ENCODE measurements around the gene C3orf22. TPM values are rescaled to one million over a fixed set of nuclear protein-coding genes. Genes with fewer than 3 reads are reported as not detected.

C3orf22 gene
- total RNA-seq, 2 experiments from 2014 or later: not detected

GRCh38 chr3:126525853-126526667 is 32.7 kb downstream of the C3orf22 start:
- intact Hi-C loops (cut with DNase I, micrococcal nuclease): no loop called here
- peaks cover 19% of the 10 kb centered on the region for H3K27me3 Mint-ChIP-seq

GRCh38 chr3:126525091-126525852 is 33.5 kb downstream of the C3orf22 start:
- POLR2A ChIA-PET: no interaction called here
- Histone ChIP-seq H3K36me3 (ENCODE audit: insufficient read depth, low read length) (no peaks in the 10 kb centered on the region), H3K27me3 (ENCODE audit: control insufficient read depth in 1 of 2, insufficient read depth in 2 of 2, low read length in 2 of 2) (peaks cover 12 to 13% of the 10 kb centered on the region in 2 experiments), H3K27ac (ENCODE audit: low read depth in 1 of 2, low read length in 2 of 2) (no peak overlapping the region), H3K4me1 (ENCODE audit: insufficient read depth, low read length) (peaks cover 5% of the 10 kb centered on the region), H3K9me3 (ENCODE audit: control insufficient read depth in 1 of 2, insufficient read depth in 1 of 2, low read length in 2 of 2) (peaks cover 0 to 8% of the 10 kb centered on the region in 2 experiments), H3K4me3 (ENCODE audit: low read length) (no peak overlapping the region)
- no peak for ATAC-seq (ENCODE audit: poor library complexity)
- no peak overlapping the region for H3K4me3 Mint-ChIP-seq
- H3K27ac Mint-ChIP-seq: no peak overlapping the region
- H3K9me3 Mint-ChIP-seq: no peaks in the 10 kb centered on the region
- no peak for DNase-seq
- intact Hi-C loops (cut with DNase I, micrococcal nuclease): no loop called here
- TF ChIP-seq CTCF (IDR thresholded peaks at IDR 0.05): no peak
- no peaks in the 10 kb centered on the region for H3K4me1 Mint-ChIP-seq (ENCODE audit: low read depth)
- peaks cover 19% of the 10 kb centered on the region for H3K27me3 Mint-ChIP-seq
- no peaks in the 10 kb centered on the region for H3K36me3 Mint-ChIP-seq (ENCODE audit: low read depth)
- CTCF ChIA-PET: no interaction called here

More at GRCh38 chr3:126525853-126526667, 32.7 kb downstream of the C3orf22 start:
- H3K36me3 Mint-ChIP-seq (ENCODE audit: low read depth): no peaks in the 10 kb centered on the region
- H3K27me3 ChIP-seq (ENCODE audit: control insufficient read depth in 1 of 2, insufficient read depth in 2 of 2, low read length in 2 of 2): peaks cover 12% of the 10 kb centered on the region in 2 experiments
- no peak overlapping the region for H3K27ac Mint-ChIP-seq
- no peak overlapping the region for H3K4me3 Mint-ChIP-seq
- no peak for TF ChIP-seq CTCF (IDR thresholded peaks at IDR 0.05)
- H3K36me3 ChIP-seq (ENCODE audit: insufficient read depth, low read length): no peaks in the 10 kb centered on the region
- peaks cover 5% of the 10 kb centered on the region for H3K4me1 ChIP-seq (ENCODE audit: insufficient read depth, low read length)
- no peaks in the 10 kb centered on the region for H3K9me3 Mint-ChIP-seq
- H3K27ac ChIP-seq (ENCODE audit: low read depth in 1 of 2, low read length in 2 of 2): no peak overlapping the region
- CTCF ChIA-PET: no interaction called here
- H3K4me3 ChIP-seq (ENCODE audit: low read length): no peak overlapping the region
- POLR2A ChIA-PET: no interaction called here
- no peak for ATAC-seq (ENCODE audit: poor library complexity)
- H3K4me1 Mint-ChIP-seq (ENCODE audit: low read depth): no peaks in the 10 kb centered on the region
- DNase-seq: no peak
- peaks cover 0 to 8% of the 10 kb centered on the region in 2 experiments for H3K9me3 ChIP-seq (ENCODE audit: control insufficient read depth in 1 of 2, insufficient read depth in 1 of 2, low read length in 2 of 2)

GRCh38 chr3:126524429-126524988 is 34.2 kb downstream of the C3orf22 start:
- ChIA-PET POLR2A (no interaction called here), CTCF (no interaction called here)
- H3K4me1 Mint-ChIP-seq (ENCODE audit: low read depth): no peaks in the 10 kb centered on the region
- no peak for ATAC-seq (ENCODE audit: poor library complexity)
- Histone ChIP-seq H3K36me3 (ENCODE audit: insufficient read depth, low read length) (no peaks in the 10 kb centered on the region), H3K27ac (ENCODE audit: low read depth in 1 of 2, low read length in 2 of 2) (no peak overlapping the region), H3K4me3 (ENCODE audit: low read length) (no peak overlapping the region), H3K4me1 (ENCODE audit: insufficient read depth, low read length) (peaks cover 5% of the 10 kb centered on the region), H3K9me3 (ENCODE audit: control insufficient read depth in 1 of 2, insufficient read depth in 1 of 2, low read length in 2 of 2) (peaks cover 0 to 8% of the 10 kb centered on the region in 2 experiments), H3K27me3 (ENCODE audit: control insufficient read depth in 1 of 2, insufficient read depth in 2 of 2, low read length in 2 of 2) (peaks cover 12 to 14% of the 10 kb centered on the region in 2 experiments)
- peaks cover 19% of the 10 kb centered on the region for H3K27me3 Mint-ChIP-seq
- H3K4me3 Mint-ChIP-seq: no peak overlapping the region
- no peak for TF ChIP-seq CTCF (IDR thresholded peaks at IDR 0.05)
- H3K36me3 Mint-ChIP-seq (ENCODE audit: low read depth): no peaks in the 10 kb centered on the region
- DNase-seq: peak in 1 of 14 experiments; percentile 20
- H3K9me3 Mint-ChIP-seq: no peaks in the 10 kb centered on the region
- intact Hi-C loops (cut with DNase I, micrococcal nuclease): loop anchor here in 1 of 2 experiments (5.0 kb wide), 1 partner anchor 1023 kb away; no protein-coding TSS in a partner anchor
- H3K27ac Mint-ChIP-seq: no peak overlapping the region

All from CD4-positive, alpha-beta T cell (primary cell).